ENCODE data around the gene GOLGA8T.
"Not testable (repeated sequence)": the region's sequence is repeated elsewhere in the genome, so short reads cannot be mapped to it uniquely, and the experiment has no call there.

GOLGA8T gene

DNA sequence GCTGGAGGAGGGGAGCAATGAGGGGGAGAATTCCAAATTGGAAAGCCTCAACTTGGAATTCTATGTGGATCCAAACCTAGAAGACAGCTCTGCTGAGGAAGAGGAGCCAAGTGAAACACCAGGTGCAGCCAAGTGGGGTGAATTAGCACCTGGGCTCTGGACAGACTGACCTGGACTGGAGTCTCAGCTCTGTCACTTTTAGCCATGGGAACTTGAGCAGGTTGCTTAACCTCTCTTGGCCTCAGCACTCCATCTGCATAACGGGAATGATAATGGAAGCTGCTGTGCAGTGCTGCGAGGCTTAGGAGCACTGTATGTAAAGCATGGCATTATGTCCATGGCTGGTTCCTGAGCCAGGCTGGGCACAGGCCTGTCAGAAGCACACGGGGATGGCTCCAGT, 41.8 kb downstream of the GOLGA8T start:
- not testable (repeated sequence) for H4K8ac ChIP-seq (ENCODE audit: low read depth, low read length); H3K14ac ChIP-seq (ENCODE audit: low read length); DNase-seq (ENCODE audit: low spot score); H2AK5ac ChIP-seq (ENCODE audit: low read depth, low read length); H2AFZ ChIP-seq (ENCODE audit: low read length); H4K91ac ChIP-seq (ENCODE audit: low read depth, low read length, poor library complexity); H3K4me3 ChIP-seq (ENCODE audit: low read length in 2 of 2); H3K36me3 ChIP-seq (replicated peaks in 1 of 2; ENCODE audit: control insufficient read depth in 2 of 2, insufficient read depth in 2 of 2, low read length in 2 of 2); H2BK120ac ChIP-seq (ENCODE audit: low read depth, low read length); H3K4ac ChIP-seq (ENCODE audit: low read length); H3K18ac ChIP-seq (ENCODE audit: low read length); H3K4me1 ChIP-seq (ENCODE audit: control insufficient read depth in 2 of 2, insufficient read depth in 1 of 2, low read depth in 1 of 2, low read length in 2 of 2); H3K27me3 ChIP-seq (ENCODE audit: control insufficient read depth in 3 of 3, insufficient read depth in 3 of 3, low read depth in 1 of 3, low read length in 3 of 3); H3K9ac ChIP-seq (ENCODE audit: low read depth, low read length, poor library complexity); H2BK12ac ChIP-seq (ENCODE audit: low read length); H2BK15ac ChIP-seq (ENCODE audit: low read length); H3K79me1 ChIP-seq (ENCODE audit: low read depth, low read length); H3K9me3 ChIP-seq (replicated peaks in 1 of 2; ENCODE audit: control insufficient read depth in 2 of 2, insufficient read depth in 1 of 2, low read depth in 1 of 2, low read length in 2 of 2); H3K4me2 ChIP-seq (ENCODE audit: insufficient read depth, low read length, poor library complexity, severe bottlenecking); H3K27ac ChIP-seq (replicated peaks; ENCODE audit: low read length); H3K23ac ChIP-seq (ENCODE audit: low read depth, low read length, poor library complexity); H2BK5ac ChIP-seq (ENCODE audit: low read length)
- no CpG with 5 or more reads among the region's 3 CpGs for WGBS, 2 donors (ENCODE audit: extremely low coverage in 2 of 2, insufficient read length in 2 of 2, insufficient replicate concordance in 1 of 2)

DNA sequence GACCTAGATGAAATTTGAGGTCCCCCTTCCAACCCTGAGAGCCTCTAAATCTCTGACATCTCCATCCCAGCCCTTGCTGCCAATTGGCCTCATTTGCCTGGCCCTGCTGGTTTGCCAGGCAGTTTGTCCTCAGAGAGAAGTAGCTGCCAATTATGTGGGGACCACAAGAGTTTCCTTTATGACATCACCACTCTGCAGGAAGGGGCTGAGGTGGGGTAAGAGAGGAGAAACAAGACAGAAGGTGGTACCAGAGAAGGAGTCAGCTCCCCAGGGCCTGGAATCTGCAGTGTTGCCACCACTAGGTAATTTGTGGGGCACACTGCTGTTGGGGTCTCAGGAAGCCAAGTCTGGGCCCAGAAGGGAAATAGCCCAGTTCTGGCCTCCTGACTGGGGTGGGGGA, 45.0 kb downstream of the GOLGA8T start:
- H3K4me2 ChIP-seq (ENCODE audit: insufficient read depth, low read length, poor library complexity, severe bottlenecking); H3K18ac ChIP-seq (ENCODE audit: low read length); H2AK5ac ChIP-seq (ENCODE audit: low read depth, low read length); H3K27ac ChIP-seq (replicated peaks; ENCODE audit: low read length); H4K91ac ChIP-seq (ENCODE audit: low read depth, low read length, poor library complexity); H3K4me1 ChIP-seq (ENCODE audit: control insufficient read depth in 2 of 2, insufficient read depth in 1 of 2, low read depth in 1 of 2, low read length in 2 of 2); H3K9ac ChIP-seq (ENCODE audit: low read depth, low read length, poor library complexity); H3K27me3 ChIP-seq (ENCODE audit: control insufficient read depth in 3 of 3, insufficient read depth in 3 of 3, low read depth in 1 of 3, low read length in 3 of 3); H3K14ac ChIP-seq (ENCODE audit: low read length); DNase-seq (ENCODE audit: low spot score); H3K4ac ChIP-seq (ENCODE audit: low read length); H2BK12ac ChIP-seq (ENCODE audit: low read length); H2BK15ac ChIP-seq (ENCODE audit: low read length); H3K23ac ChIP-seq (ENCODE audit: low read depth, low read length, poor library complexity); H3K79me1 ChIP-seq (ENCODE audit: low read depth, low read length); H3K36me3 ChIP-seq (replicated peaks in 1 of 2; ENCODE audit: control insufficient read depth in 2 of 2, insufficient read depth in 2 of 2, low read length in 2 of 2); H3K4me3 ChIP-seq (ENCODE audit: low read length in 2 of 2); H2BK120ac ChIP-seq (ENCODE audit: low read depth, low read length); H2BK5ac ChIP-seq (ENCODE audit: low read length); H3K9me3 ChIP-seq (replicated peaks in 1 of 2; ENCODE audit: control insufficient read depth in 2 of 2, insufficient read depth in 1 of 2, low read depth in 1 of 2, low read length in 2 of 2); H4K8ac ChIP-seq (ENCODE audit: low read depth, low read length); H2AFZ ChIP-seq (ENCODE audit: low read length): not testable (repeated sequence)

DNA sequence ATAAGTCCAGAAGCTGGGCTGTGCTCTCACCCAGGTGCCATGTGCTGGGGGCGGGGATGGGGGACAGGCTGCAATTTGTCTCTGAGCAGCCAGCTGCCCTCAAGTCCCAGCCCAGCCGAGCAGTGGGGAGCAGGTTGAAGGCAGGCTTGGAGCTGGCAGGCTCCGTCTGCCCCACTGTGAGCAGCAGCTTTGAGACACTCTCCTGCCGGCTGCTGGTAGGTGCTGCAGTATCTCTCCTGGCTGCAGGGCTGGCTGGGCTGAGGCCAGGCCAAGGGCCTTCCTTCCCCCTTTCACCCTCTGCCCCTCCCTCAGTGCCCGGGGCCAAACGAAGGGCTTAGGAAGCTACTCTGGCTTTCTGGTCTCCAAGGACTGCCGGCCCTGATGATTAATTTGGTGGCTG, 50.6 kb downstream of the GOLGA8T start:
- not testable (repeated sequence) for H3K4me3 ChIP-seq (ENCODE audit: low read length in 2 of 2); DNase-seq (ENCODE audit: low spot score); H2BK120ac ChIP-seq (ENCODE audit: low read depth, low read length); H3K27me3 ChIP-seq (ENCODE audit: control insufficient read depth in 3 of 3, insufficient read depth in 3 of 3, low read depth in 1 of 3, low read length in 3 of 3); H4K91ac ChIP-seq (ENCODE audit: low read depth, low read length, poor library complexity); H3K36me3 ChIP-seq (replicated peaks in 1 of 2; ENCODE audit: control insufficient read depth in 2 of 2, insufficient read depth in 2 of 2, low read length in 2 of 2); H3K27ac ChIP-seq (replicated peaks; ENCODE audit: low read length); H3K9me3 ChIP-seq (replicated peaks in 1 of 2; ENCODE audit: control insufficient read depth in 2 of 2, insufficient read depth in 1 of 2, low read depth in 1 of 2, low read length in 2 of 2); H3K18ac ChIP-seq (ENCODE audit: low read length); H3K4ac ChIP-seq (ENCODE audit: low read length); H2AK5ac ChIP-seq (ENCODE audit: low read depth, low read length); H2AFZ ChIP-seq (ENCODE audit: low read length); H2BK5ac ChIP-seq (ENCODE audit: low read length); H4K8ac ChIP-seq (ENCODE audit: low read depth, low read length); H3K4me2 ChIP-seq (ENCODE audit: insufficient read depth, low read length, poor library complexity, severe bottlenecking); H2BK12ac ChIP-seq (ENCODE audit: low read length); H3K79me1 ChIP-seq (ENCODE audit: low read depth, low read length); H2BK15ac ChIP-seq (ENCODE audit: low read length); H3K23ac ChIP-seq (ENCODE audit: low read depth, low read length, poor library complexity); H3K4me1 ChIP-seq (ENCODE audit: control insufficient read depth in 2 of 2, insufficient read depth in 1 of 2, low read depth in 1 of 2, low read length in 2 of 2); H3K14ac ChIP-seq (ENCODE audit: low read length); H3K9ac ChIP-seq (ENCODE audit: low read depth, low read length, poor library complexity)
- no CpG with 5 or more reads among the region's 7 CpGs for WGBS, 2 donors (ENCODE audit: extremely low coverage in 2 of 2, insufficient read length in 2 of 2, insufficient replicate concordance in 1 of 2)

DNA sequence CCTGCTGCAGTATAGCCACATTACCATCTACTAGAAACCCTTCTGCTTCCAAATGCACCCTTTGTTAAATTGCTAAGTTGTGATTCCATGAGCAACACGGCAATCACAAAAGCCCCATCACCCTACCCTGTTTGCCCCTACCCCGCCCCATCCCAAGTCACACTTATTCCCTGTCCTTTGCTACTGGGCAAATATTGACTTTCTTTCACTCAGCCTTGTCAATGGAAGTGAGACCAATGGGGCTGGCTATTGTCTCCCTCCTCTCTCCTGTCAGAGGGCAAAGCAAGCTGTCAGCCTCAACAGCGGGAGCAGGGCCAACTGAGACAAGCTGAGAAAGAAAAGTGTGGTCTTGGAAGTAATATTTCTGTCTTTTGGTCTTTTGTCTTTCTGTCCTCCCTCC, 52.6 kb downstream of the GOLGA8T start:
- H3K4me2 ChIP-seq (ENCODE audit: insufficient read depth, low read length, poor library complexity, severe bottlenecking); H3K36me3 ChIP-seq (replicated peaks in 1 of 2; ENCODE audit: control insufficient read depth in 2 of 2, insufficient read depth in 2 of 2, low read length in 2 of 2); H4K91ac ChIP-seq (ENCODE audit: low read depth, low read length, poor library complexity); H3K9me3 ChIP-seq (replicated peaks in 1 of 2; ENCODE audit: control insufficient read depth in 2 of 2, insufficient read depth in 1 of 2, low read depth in 1 of 2, low read length in 2 of 2); H3K27me3 ChIP-seq (ENCODE audit: control insufficient read depth in 3 of 3, insufficient read depth in 3 of 3, low read depth in 1 of 3, low read length in 3 of 3); H2BK120ac ChIP-seq (ENCODE audit: low read depth, low read length); H3K4me1 ChIP-seq (ENCODE audit: control insufficient read depth in 2 of 2, insufficient read depth in 1 of 2, low read depth in 1 of 2, low read length in 2 of 2); DNase-seq (ENCODE audit: low spot score); H2AFZ ChIP-seq (ENCODE audit: low read length); H2AK5ac ChIP-seq (ENCODE audit: low read depth, low read length); H2BK5ac ChIP-seq (ENCODE audit: low read length); H4K8ac ChIP-seq (ENCODE audit: low read depth, low read length); H3K79me1 ChIP-seq (ENCODE audit: low read depth, low read length); H3K23ac ChIP-seq (ENCODE audit: low read depth, low read length, poor library complexity); H3K27ac ChIP-seq (replicated peaks; ENCODE audit: low read length); H3K4me3 ChIP-seq (ENCODE audit: low read length in 2 of 2); H2BK12ac ChIP-seq (ENCODE audit: low read length); H3K14ac ChIP-seq (ENCODE audit: low read length); H2BK15ac ChIP-seq (ENCODE audit: low read length); H3K4ac ChIP-seq (ENCODE audit: low read length); H3K9ac ChIP-seq (ENCODE audit: low read depth, low read length, poor library complexity); H3K18ac ChIP-seq (ENCODE audit: low read length): not testable (repeated sequence)
- WGBS, 2 donors (ENCODE audit: extremely low coverage in 2 of 2, insufficient read length in 2 of 2, insufficient replicate concordance in 1 of 2), result no CpG with 5 or more reads among the region's 3 CpGs
